ENCODE measurements around the gene SLC5A5.

- TF ChIP-seq YY1 (IDR thresholded peaks at IDR 0.05; ENCODE audit: insufficient read depth, insufficient read length) (no peak), ZNF274 (IDR thresholded peaks at IDR 0.05; ENCODE audit: low read depth, low read length) (no peak)
Observed at GRCh38 chr19:17865364-17866311, 6.1 kb upstream of the SLC5A5 start.
